ENCODE results near the gene RAB20.

- no peak for TF ChIP-seq EZH2 (IDR thresholded peaks at IDR 0.05)
- no peak; the same call in 1 of the 2 replicates for TF ChIP-seq POLR2AphosphoS5 (IDR thresholded peaks at IDR 0.05; ENCODE audit: borderline replicate concordance, low read depth, low read length)
- no peak for TF ChIP-seq FOXP2 (optimal IDR thresholded peaks at IDR 0.05; ENCODE audit: control extremely low read depth, extremely low read length, insufficient read depth)
These were observed at the start of gene RAB20 for GRCh38 chr13:110561344-110562035.
